Gastroesophageal sphincter (tissue), 3 donors: ENCODE results near the gene MINDY1.

Experiments
- POLR2A ChIP-seq, 2 donors: fragments of 450-650 bp; IDR thresholded peaks; one replicate each; pipeline ENCODE4 v1.6.1; 2017; ENCODE audit warnings: antibody characterized with exemption in 2 of 2, mild to moderate bottlenecking in 2 of 2, moderate library complexity in 1 of 2
- POLR2AphosphoS5 ChIP-seq: sonication (generic); formaldehyde crosslinking; IDR thresholded peaks from one replicate; pipeline ENCODE4 v1.6.1; 2017; ENCODE audit warnings: antibody characterized with exemption
- TF ChIP-seq, protein P1 (sequence below), 4 experiments: fragments of 200-600 bp in 2 of 4; fragments of 450-650 bp in 2 of 4; sonication (generic) in 1 of 4; IDR thresholded peaks; one replicate each; pipeline ENCODE4 v1.5.1; 2017 to 2019; ENCODE audit warnings: antibody characterized with exemption in 4 of 4, mild to moderate bottlenecking in 2 of 4, moderate library complexity in 2 of 4

DNA sequence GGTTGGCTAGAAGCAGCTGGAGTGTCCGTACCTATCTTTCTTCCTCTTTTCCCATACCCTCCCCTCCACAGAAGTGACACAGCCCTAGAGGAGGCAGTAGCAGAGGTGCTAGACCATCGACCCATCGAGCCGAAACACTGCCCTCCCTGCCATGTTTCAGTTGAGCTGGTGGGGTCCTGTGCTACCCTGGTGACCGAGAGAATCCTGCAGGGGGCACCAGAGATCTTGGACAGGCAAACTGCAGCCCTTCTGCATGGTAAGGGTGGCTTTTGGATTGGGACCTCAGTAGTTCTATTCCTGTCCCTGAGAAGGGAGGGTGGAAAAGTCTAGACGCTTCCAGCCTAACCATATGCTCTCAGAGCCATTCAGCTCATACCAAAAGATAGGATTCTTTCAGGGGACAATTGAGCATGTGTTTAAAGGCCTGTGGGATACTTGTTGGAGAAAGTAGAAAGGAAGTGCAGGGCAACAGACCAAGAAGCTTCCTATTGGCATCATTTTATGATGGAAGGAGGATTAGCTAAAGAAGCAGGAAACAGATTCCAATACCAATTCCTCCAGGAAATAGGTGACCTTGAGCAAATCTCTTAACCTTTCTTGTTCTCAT lies 17.9 kb upstream of the MINDY1 start:
- TF ChIP-seq POLR2A (IDR thresholded peaks at IDR 0.05) (no peak), POLR2AphosphoS5 (no peak)
- TF ChIP-seq, protein P1, sequence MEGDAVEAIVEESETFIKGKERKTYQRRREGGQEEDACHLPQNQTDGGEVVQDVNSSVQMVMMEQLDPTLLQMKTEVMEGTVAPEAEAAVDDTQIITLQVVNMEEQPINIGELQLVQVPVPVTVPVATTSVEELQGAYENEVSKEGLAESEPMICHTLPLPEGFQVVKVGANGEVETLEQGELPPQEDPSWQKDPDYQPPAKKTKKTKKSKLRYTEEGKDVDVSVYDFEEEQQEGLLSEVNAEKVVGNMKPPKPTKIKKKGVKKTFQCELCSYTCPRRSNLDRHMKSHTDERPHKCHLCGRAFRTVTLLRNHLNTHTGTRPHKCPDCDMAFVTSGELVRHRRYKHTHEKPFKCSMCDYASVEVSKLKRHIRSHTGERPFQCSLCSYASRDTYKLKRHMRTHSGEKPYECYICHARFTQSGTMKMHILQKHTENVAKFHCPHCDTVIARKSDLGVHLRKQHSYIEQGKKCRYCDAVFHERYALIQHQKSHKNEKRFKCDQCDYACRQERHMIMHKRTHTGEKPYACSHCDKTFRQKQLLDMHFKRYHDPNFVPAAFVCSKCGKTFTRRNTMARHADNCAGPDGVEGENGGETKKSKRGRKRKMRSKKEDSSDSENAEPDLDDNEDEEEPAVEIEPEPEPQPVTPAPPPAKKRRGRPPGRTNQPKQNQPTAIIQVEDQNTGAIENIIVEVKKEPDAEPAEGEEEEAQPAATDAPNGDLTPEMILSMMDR (IDR thresholded peaks at IDR 0.05) = peak in 3 of 4 experiments; percentile 76 to 85 (median 78)
